Cardiac fibroblast (primary cell): ENCODE measurements around the gene CTIF.

ENCODE experiments used
- DNase-seq, 2 donors: peaks; one replicate each; pipeline versions ENCODE4 v3.0.0 to v3.0.0-alpha.2; 2010; ENCODE audit warnings: low read depth in 2 of 2
- H3K4me3 ChIP-seq, 2 donors: replicated peaks in 1 of 2; 1 replicate in 1 of 2; 2 replicates in 1 of 2; pipeline ENCODE4 v1.5.1; 2011; ENCODE audit warnings: low read depth in 2 of 2, low read length in 2 of 2, mild to moderate bottlenecking in 2 of 2, moderate library complexity in 1 of 2
- CTCF ChIP-seq: IDR thresholded peaks from one replicate; pipeline ENCODE4 v1.5.1; 2011; ENCODE audit warnings: low read depth, mild to moderate bottlenecking, low read length, inconsistent platforms

Gene CTIF

GRCh38 chr18:48656176-48656575 is 117.3 kb downstream of the CTIF start:
- TF ChIP-seq CTCF, result no peak
- H3K4me3 ChIP-seq, result no peak overlapping the region
- no peak for DNase-seq

- no peak for TF ChIP-seq CTCF
- no peak overlapping the region for H3K4me3 ChIP-seq
- no peak for DNase-seq
Observed at GRCh38 chr18:48656582-48656981, 117.8 kb downstream of the CTIF start.

- no peak overlapping the region for H3K4me3 ChIP-seq
- TF ChIP-seq CTCF, result no peak
- peak; percentile 32 to 57 for DNase-seq
Observed at GRCh38 chr18:48657447-48658120, 118.8 kb downstream of the CTIF start.

- no peak for TF ChIP-seq CTCF
- no peak overlapping the region for H3K4me3 ChIP-seq
- no peak for DNase-seq
Observed at GRCh38 chr18:48658721-48659120, 119.9 kb downstream of the CTIF start.

GRCh38 chr18:48659188-48660009 is 120.6 kb downstream of the CTIF start:
- TF ChIP-seq CTCF, result no peak
- no peak for DNase-seq
- H3K4me3 ChIP-seq, result no peak overlapping the region

- H3K4me3 ChIP-seq, result no peak overlapping the region
- no peak for TF ChIP-seq CTCF
- DNase-seq, result no peak
Observed at GRCh38 chr18:48660346-48661228, 121.8 kb downstream of the CTIF start.
